ENCODE measurements around the gene RAB15.

The RAB15 gene

GRCh38 chr14:64971943-64972791, at the start of gene RAB15:
Gene RAB15, minus strand, starts transcription at chr14:64972336. Its CDS starts 260 bp downstream, at chr14:64972076.
- FAIRE-seq, result no peak

- FAIRE-seq, result peak; percentile 35
Observed at GRCh38 chr14:65019944-65020566, 47.9 kb upstream of the RAB15 start.

GRCh38 chr14:65016471-65016870, 44.3 kb upstream of the RAB15 start:
- no peak for FAIRE-seq

- FAIRE-seq, result no peak
Observed at GRCh38 chr14:65015391-65015790, 43.3 kb upstream of the RAB15 start.

- no peak for FAIRE-seq
Observed at GRCh38 chr14:65012353-65012752, 40.2 kb upstream of the RAB15 start.

GRCh38 chr14:65011538-65011937, 39.4 kb upstream of the RAB15 start:
- FAIRE-seq, result no peak

- no peak for FAIRE-seq
Observed at GRCh38 chr14:65010211-65010931, 38.2 kb upstream of the RAB15 start.

GRCh38 chr14:65007202-65007601, 35.1 kb upstream of the RAB15 start:
- FAIRE-seq, result no peak

GRCh38 chr14:65006261-65006721, 34.2 kb upstream of the RAB15 start:
- FAIRE-seq, result no peak

- FAIRE-seq, result no peak
Observed at GRCh38 chr14:65003394-65003793, 31.3 kb upstream of the RAB15 start.

GRCh38 chr14:65002586-65003210, 30.6 kb upstream of the RAB15 start:
- no peak for FAIRE-seq

- FAIRE-seq, result no peak
Observed at GRCh38 chr14:65001723-65002122, 29.6 kb upstream of the RAB15 start.

GRCh38 chr14:65000898-65001591, 28.9 kb upstream of the RAB15 start:
- FAIRE-seq, result no peak

- no peak for FAIRE-seq
Observed at GRCh38 chr14:64998455-64998931, 26.4 kb upstream of the RAB15 start.

GRCh38 chr14:64997108-64997794, 25.1 kb upstream of the RAB15 start:
- FAIRE-seq, result no peak

- FAIRE-seq, result no peak
Observed at GRCh38 chr14:64995291-64995690, 23.2 kb upstream of the RAB15 start.

GRCh38 chr14:64994540-64994939, 22.4 kb upstream of the RAB15 start:
- no peak for FAIRE-seq

GRCh38 chr14:64993266-64993930, 21.3 kb upstream of the RAB15 start:
- FAIRE-seq, result no peak

- no peak for FAIRE-seq
Observed at GRCh38 chr14:64992328-64992885, 20.3 kb upstream of the RAB15 start.

GRCh38 chr14:64990939-64991338, 18.8 kb upstream of the RAB15 start:
- no peak for FAIRE-seq

- no peak for FAIRE-seq
Observed at GRCh38 chr14:64990296-64990695, 18.2 kb upstream of the RAB15 start.

Data from A204.1 (cell line).